GM08714 (cell line): ENCODE measurements around the gene MAD1L1.

ENCODE experiments used
- H3K4me3 ChIP-seq: fragments of 200-500 bp; sonication (Bioruptor generic); 2 replicates; pipeline ENCODE4 v1.5.1; 2014; ENCODE audit warnings: mild to moderate bottlenecking, low read length, inconsistent platforms
- ZNF274 ChIP-seq: IDR thresholded peaks from 2 replicates; pipeline ENCODE4 v1.6.1; 2012; ENCODE audit warnings: mild to moderate bottlenecking, low read depth, low read length

The MAD1L1 gene

DNA sequence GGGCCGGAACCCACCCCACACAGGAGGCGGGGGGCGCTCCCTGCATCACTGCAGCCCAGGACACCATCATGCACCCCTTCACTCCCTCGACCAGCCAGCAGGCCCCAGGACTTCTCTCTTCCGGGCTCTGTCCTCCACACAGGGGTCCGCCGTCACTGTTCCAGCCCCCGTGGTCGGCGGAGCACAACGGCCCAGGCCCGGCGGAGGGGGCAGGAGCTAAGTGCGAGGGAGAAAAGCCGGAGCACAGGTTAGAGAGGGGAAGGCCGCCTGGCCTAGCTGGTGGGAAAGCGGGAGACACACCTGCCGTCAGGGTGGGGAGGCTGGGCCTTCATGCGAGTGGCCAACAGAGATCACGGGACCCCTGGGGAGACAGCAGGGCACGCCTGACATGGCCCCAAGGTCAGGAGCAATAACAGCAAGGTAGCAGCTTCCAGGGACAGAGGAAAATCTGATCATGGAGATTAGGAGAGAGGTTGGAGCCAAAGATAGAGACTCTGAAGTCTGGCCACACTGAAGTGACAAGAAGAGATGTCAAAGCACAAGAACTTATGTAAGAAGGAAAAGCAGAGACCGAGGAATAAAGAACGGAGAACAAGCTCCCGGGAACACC, 151.1 kb downstream of the MAD1L1 start:
- no peak for TF ChIP-seq ZNF274
- H3K4me3 ChIP-seq = no peak overlapping the region

DNA sequence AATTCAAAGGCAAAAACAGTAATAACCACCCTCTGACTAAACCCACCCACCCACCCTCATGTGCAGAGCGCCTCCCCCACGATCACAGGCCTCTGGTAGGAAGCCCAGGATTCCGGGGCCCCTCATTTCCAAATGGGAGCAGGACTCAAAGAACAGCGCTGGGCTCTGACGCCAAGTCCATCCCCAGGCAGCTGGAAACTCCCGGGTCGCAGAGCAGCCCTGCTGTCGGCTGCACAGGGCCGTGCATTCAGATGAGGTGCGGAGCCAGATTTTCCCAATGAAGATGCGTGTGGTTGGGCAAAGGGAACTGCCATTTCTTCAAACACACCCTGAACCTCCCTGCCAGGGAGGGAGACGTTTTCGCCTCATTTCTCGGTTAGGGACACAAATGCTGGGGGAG, 152.3 kb downstream of the MAD1L1 start:
- no peak for TF ChIP-seq ZNF274
- no peak overlapping the region for H3K4me3 ChIP-seq

- no peak overlapping the region for H3K4me3 ChIP-seq
- TF ChIP-seq ZNF274 = no peak
These were observed 152.7 kb downstream of the MAD1L1 start for GRCh38 chr7:2080060-2080387.

DNA sequence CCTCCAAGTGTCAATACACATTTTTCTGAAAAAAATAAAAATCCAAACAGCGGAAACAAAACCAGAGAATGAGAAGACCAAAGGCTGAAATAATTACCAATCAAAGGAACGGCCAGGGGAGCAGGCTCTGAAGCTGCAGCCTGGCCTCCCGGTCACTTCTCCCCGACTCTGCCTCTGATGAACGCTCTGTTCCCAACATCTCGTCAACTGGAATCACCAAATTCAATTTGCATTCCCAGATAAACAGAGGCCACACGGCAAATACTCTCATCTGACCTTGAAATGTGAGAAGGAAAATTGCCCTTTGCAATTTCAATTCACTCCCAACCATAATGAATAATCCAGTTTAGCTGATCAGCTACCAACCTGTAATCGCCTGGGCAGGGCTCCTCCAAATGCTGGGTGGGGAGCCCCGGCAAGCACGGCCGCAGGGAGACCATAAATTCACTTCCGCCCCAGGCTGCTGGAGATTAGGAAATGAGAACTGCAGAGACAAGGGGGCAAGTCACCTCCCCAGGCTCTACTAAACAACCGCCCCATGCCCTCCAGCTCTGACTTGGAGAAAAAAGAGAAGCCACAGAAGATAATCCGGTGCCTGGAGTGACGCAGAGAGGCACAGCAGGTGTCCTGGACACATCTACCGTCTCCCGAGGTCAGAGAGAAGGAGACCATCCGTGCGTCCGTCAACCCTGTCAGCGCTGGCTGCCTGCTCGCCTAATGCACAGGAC, 153.2 kb downstream of the MAD1L1 start:
- no peak overlapping the region for H3K4me3 ChIP-seq

DNA sequence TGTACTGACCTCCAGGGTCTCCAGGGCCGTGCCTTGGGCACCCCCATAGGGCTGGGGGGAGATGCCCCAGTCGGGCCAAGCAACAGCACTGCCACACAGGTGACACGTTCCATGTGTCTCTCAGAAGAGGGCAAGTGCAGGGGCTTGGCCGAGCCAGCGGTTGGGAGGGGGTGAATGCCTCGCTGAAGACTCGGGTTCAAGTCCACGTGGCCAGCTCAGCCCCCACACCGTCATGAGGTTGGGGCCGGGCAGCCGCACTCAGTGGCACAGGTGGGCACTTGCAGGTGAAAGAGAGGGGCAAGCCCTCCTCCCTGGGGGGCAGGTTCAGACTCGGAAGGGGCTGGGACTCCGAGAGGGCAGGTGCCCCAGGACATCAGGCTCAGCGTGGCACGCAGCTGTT, 153.8 kb downstream of the MAD1L1 start:
- no peak for TF ChIP-seq ZNF274
- no peak overlapping the region for H3K4me3 ChIP-seq

More for the DNA sequence above, 153.2 kb downstream of the MAD1L1 start:
- no peak for TF ChIP-seq ZNF274

GRCh38 chr7:2076649-2077064, 156.1 kb downstream of the MAD1L1 start:
- TF ChIP-seq ZNF274 = no peak
- no peak overlapping the region for H3K4me3 ChIP-seq

- TF ChIP-seq ZNF274 = no peak
- no peak overlapping the region for H3K4me3 ChIP-seq
These were observed 156.9 kb downstream of the MAD1L1 start for GRCh38 chr7:2075811-2076210.

GRCh38 chr7:2074691-2075090, 158.1 kb downstream of the MAD1L1 start:
- no peak for TF ChIP-seq ZNF274

DNA sequence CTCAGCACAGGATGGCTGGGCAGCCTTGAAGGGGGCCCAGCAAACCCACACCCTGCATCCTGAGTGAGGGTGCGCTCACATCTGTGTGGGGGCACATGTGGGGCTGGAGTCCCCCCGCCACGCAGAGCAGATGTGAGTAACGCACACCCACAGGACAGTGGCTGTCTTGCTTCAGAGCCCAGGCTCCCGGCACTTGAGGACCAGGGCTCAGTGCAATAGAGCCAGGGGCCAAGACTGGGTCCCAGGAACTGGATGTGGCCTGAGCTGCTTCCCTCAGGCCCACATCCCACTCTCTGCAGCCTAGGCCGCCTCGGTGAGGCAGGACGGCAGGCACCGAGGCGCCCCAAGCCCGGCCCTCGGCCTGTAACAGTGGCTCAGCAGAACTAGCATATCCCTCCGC, 159.9 kb downstream of the MAD1L1 start:
- TF ChIP-seq ZNF274 = no peak
- no peak overlapping the region for H3K4me3 ChIP-seq

More at GRCh38 chr7:2074691-2075090, 158.1 kb downstream of the MAD1L1 start:
- no peak overlapping the region for H3K4me3 ChIP-seq

- TF ChIP-seq ZNF274 = no peak
- H3K4me3 ChIP-seq = no peak overlapping the region
These were observed 160.7 kb downstream of the MAD1L1 start for GRCh38 chr7:2072042-2072441.

GRCh38 chr7:2071133-2071832, 161.5 kb downstream of the MAD1L1 start:
- no peak overlapping the region for H3K4me3 ChIP-seq
- TF ChIP-seq ZNF274 = no peak

DNA sequence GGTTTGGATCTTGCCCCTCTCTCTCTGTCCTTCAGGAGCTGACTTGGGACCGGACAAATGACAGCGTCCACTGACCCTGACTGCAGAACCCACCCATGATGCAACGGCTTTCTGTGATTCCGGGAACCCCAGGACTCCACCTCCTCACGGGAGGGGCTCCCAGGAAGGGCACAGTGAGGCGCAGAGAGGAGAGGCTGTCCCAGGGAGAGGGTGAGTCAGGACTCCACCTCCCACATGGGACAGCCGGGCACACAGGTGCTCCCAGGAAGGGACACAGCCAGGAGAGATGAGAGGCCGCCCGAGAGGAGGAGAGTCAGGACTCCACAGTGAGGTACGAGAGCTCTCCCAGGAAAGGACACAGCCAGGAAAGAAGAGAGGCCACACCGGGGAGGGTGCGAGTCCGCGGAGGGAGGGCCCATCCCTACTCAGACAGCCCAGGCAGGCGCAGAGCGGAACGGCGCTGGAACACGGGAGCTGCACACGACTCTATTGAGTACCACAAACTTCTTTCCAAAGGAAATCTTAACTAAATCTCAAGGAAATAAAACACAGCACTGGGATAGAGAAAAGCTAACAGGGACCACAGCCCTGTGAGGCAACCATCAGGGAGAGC, 162.5 kb downstream of the MAD1L1 start:
- no peak for TF ChIP-seq ZNF274
- H3K4me3 ChIP-seq = no peak overlapping the region

DNA sequence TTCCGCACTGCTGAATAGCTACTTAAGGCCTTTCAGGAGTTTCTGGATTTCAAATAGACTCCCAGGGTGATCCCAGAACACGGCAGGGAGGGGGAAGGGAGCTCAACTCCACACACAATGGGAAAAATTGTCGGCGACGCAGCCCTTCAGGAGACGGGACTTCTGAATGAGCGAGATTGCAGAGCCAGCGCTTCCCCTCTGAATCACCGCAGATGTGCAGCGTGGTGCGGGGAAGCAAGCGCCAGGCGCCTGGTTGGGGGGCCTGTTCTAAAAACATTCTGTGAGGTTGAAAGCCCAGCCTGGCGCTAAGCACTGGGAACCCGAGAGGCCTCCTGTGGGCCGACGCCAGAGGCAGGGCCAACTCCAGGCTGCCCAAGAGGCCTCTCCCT, 163.3 kb downstream of the MAD1L1 start:
- no peak overlapping the region for H3K4me3 ChIP-seq
- no peak for TF ChIP-seq ZNF274

- no peak for TF ChIP-seq ZNF274
These were observed 163.9 kb downstream of the MAD1L1 start for GRCh38 chr7:2068693-2069471.

DNA sequence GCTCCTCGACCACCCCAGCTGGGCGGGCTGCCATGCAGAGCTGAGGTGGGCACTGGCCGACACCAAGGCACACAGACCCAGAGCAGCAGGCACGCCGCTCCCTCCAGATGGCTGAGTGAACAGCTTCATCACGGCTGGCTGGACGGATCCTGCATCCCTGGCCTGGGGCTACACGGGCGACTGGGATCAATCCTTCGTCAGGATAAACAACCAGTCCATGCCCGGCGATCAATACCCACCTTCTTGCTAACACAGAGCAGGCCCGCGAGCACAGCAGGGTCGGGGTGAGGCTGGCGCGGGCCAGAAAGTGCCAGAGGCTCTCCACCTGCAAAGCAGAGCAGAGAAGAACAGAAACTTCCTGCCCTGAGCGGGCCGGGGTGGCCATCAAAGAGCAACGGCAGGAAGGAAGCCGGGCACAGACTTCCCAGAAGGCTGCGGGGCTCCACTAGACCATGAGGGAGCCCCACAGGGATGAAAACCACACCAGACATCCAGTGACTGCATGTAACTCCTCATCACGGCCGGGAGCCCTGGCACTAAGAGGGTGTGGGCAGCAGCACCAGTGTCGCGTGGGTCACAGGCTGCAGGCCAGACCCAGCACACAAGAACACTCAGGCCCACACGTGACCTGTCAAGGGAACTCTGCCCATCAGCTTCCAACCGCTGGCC, 166.4 kb downstream of the MAD1L1 start:
- TF ChIP-seq ZNF274 = no peak

More at GRCh38 chr7:2068693-2069471, 163.9 kb downstream of the MAD1L1 start:
- no peak overlapping the region for H3K4me3 ChIP-seq

More for the DNA sequence above, 166.4 kb downstream of the MAD1L1 start:
- no peak overlapping the region for H3K4me3 ChIP-seq
